ENCODE data around the gene FRG2B.
"Not testable (repeated sequence)": the region's sequence is repeated elsewhere in the genome, so short reads cannot be mapped to it uniquely, and the experiment has no call there.

FRG2B gene

GRCh38 chr10:133592716-133593115 is 33.9 kb downstream of the FRG2B start:
- no peak for DNase-seq

- DNase-seq: no peak
Measured at GRCh38 chr10:133590970-133591359, 35.6 kb downstream of the FRG2B start.

GRCh38 chr10:133590226-133590969 is 36.2 kb downstream of the FRG2B start:
- no peak for DNase-seq

- DNase-seq: not testable (repeated sequence)
Measured at GRCh38 chr10:133577037-133577436, 49.6 kb downstream of the FRG2B start.
